HG03280 (cell line): Measurements from ENCODE around the gene LHX5.

ENCODE experiments used
- ATAC-seq: cut with Tn5 transposase; IDR thresholded peaks from one replicate; pipeline ENCODE4 v1.9.1; 2021; ENCODE audit warnings: mild to moderate bottlenecking, moderate library complexity; ENCODE audit not compliant: unreplicated experiment

Gene LHX5

GRCh38 chr12:113440947-113441782 is 30.5 kb downstream of the LHX5 start:
- ATAC-seq = no peak

DNA sequence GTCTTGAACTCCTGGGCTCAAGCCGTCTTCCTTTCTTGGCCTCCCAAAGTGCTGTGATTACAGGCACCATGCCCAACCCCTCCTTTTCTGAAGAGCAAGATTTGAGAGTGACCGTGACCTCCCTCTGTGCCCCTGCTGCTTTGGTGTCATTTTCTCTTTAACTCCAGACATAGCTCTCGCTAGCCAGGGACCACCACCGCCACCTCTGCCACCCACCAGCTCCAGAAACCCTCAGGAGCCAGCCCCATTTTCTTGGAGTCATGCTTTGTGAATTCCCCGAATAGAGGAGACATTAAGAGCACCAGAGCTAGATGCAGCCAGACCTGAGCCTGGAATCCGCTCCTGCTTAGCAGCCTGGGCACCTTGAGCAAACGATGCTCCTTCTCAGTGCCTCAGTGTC is 31.3 kb downstream of the LHX5 start:
- ATAC-seq = no peak

- no peak for ATAC-seq
Observed at GRCh38 chr12:113439606-113440030, 32.1 kb downstream of the LHX5 start.

GRCh38 chr12:113439301-113439597 is 32.4 kb downstream of the LHX5 start:
- no peak for ATAC-seq

GRCh38 chr12:113438523-113439300 is 33.0 kb downstream of the LHX5 start:
- no peak for ATAC-seq

GRCh38 chr12:113437729-113438100 is 34.0 kb downstream of the LHX5 start:
- ATAC-seq = no peak

- ATAC-seq = no peak
Observed at GRCh38 chr12:113436993-113437728, 34.5 kb downstream of the LHX5 start.

GRCh38 chr12:113436586-113436985 is 35.1 kb downstream of the LHX5 start:
- ATAC-seq = no peak

- no peak for ATAC-seq
Observed at GRCh38 chr12:113435367-113435766, 36.3 kb downstream of the LHX5 start.

DNA sequence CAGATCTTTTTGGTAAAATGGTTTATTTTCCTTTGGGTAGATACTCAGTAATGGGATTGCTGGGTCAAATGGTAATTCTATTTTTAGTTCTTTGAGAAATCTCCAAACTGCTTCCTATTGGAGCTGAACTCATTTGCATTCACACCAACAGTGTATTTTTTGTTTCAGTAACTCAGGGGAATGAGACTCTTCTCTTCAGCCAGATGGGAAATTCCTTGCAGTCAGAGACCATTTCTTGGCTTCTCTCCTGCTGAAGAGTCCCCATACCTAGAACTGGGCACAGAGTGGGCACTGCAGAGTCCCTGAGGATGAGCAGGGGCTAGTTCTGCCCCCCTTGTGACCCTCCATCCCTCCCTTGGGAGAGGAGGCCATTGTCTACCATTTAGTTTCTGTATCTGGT is 38.7 kb downstream of the LHX5 start:
- no peak for ATAC-seq

DNA sequence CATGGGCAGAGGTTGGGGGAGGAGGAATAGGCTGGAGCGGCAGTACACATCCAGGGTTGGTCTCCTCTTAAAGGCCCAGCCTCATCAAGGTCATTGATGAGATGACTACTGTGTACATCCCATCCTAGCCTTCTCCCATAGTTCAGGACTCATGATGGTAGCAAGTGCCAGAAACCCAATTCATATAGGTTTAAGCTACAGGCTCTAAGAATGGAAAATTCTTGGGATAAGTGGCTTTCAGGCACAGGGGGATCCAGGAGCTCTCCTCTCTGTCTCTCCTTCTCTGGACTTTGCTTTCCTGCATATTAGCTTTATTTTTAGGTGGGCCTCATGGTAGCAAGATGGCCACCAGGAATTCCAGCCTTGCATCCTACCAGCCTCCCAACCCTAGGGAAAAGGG is 43.2 kb downstream of the LHX5 start:
- ATAC-seq = no peak

DNA sequence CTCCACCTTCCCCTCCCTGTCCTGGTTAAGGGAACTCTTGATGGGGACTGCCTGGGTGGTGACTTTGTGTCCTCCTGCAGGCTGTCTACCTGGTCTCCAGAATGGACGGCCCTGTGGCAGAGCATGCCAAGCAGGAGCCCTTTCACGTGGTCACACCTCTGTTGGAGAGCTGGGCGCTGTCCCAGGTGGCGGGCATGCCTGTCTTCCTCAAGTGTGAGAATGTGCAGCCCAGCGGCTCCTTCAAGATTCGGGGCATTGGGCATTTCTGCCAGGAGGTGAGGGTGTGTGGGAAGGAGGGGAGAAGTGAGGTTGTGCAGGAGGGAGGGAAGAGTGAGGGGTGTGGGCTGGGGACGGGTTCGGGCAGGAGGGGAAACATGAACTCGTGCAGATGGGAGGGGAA is 43.8 kb downstream of the LHX5 start:
- ATAC-seq = no peak

- ATAC-seq = no peak
Observed at GRCh38 chr12:113425960-113426453, 45.7 kb downstream of the LHX5 start.

DNA sequence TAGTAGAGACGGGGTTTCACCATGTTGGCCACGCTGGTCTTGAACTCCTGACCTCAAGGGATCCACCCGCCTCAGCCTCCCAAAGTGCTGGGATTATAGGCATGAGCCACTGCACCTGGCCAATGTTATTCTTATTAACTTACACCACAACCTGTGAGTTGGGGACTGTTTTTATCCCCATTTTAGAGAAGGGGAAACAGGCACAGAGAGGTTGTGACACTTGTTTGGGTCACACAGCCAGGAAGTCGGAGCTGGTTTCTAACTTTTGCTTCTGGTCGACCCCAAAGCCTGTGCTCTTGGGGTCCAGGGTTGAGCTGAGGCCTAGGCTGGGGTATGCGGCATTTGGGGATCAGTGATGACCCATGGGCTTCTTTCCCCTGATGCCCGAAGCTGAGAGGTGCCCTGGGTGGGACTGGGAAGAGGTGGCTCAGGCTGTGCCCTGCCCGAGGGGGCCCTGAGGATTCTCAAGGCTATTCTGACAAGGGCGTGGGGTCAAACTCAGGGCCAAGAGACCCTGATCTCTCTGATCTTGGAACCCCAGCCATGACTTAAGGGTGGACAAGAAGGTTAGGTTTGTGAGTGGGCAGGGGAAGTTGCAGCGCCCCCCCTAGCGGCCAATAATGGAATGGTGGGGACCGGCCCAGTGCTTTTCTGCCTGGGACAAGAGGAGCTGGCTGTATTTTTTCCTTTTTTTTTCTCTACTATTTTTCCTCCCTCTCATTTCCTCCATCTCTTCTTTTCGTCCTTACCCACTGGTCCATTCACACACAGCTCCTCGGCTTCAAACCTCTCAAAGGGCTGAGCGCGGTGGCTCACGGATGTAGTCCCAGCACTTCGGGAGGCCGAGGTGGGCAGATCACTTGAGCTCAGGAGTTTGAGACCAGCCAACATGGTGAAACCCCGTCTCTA is 46.5 kb downstream of the LHX5 start:
- ATAC-seq = peak; percentile 39

GRCh38 chr12:113424456-113424855 is 47.2 kb downstream of the LHX5 start:
- ATAC-seq = no peak

- no peak for ATAC-seq
Observed at GRCh38 chr12:113422886-113423669, 48.6 kb downstream of the LHX5 start.

GRCh38 chr12:113422030-113422885 is 49.4 kb downstream of the LHX5 start, which contains the start of gene SDSL:
TSS of gene SDSL (plus strand) at chr12:113422380. CDS start at chr12:113427983, 5,603 bp downstream.
- peak; percentile 75 for ATAC-seq

GRCh38 chr12:113420996-113421595 is 50.6 kb downstream of the LHX5 start:
- no peak for ATAC-seq
